AG10803 (cell line): ENCODE data around the gene PUSL1.
A peak's percentile ranks its signal among the peaks of the same experiment; 100 is the strongest.

Experiments used
- DNase-seq: peaks from one replicate; pipeline ENCODE4 v3.0.0; 2010; ENCODE audit warnings: low read depth
- H3K4me3 ChIP-seq: 2 replicates; pipeline ENCODE4 v1.5.1; 2011; ENCODE audit warnings: mild to moderate bottlenecking, low read length, control low read depth
- TF ChIP-seq, protein P1 (sequence below): conservative IDR thresholded peaks from 2 replicates; pipeline ENCODE4 v1.5.1; 2011; ENCODE audit warnings: mild to moderate bottlenecking, low read length, control low read depth, inconsistent platforms

The PUSL1 gene

GRCh38 chr1:1302006-1302430 is 6.4 kb upstream of the PUSL1 start:
- TF ChIP-seq, protein P1, sequence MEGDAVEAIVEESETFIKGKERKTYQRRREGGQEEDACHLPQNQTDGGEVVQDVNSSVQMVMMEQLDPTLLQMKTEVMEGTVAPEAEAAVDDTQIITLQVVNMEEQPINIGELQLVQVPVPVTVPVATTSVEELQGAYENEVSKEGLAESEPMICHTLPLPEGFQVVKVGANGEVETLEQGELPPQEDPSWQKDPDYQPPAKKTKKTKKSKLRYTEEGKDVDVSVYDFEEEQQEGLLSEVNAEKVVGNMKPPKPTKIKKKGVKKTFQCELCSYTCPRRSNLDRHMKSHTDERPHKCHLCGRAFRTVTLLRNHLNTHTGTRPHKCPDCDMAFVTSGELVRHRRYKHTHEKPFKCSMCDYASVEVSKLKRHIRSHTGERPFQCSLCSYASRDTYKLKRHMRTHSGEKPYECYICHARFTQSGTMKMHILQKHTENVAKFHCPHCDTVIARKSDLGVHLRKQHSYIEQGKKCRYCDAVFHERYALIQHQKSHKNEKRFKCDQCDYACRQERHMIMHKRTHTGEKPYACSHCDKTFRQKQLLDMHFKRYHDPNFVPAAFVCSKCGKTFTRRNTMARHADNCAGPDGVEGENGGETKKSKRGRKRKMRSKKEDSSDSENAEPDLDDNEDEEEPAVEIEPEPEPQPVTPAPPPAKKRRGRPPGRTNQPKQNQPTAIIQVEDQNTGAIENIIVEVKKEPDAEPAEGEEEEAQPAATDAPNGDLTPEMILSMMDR = peak; percentile 39
- DNase-seq = no peak
- no peak overlapping the region for H3K4me3 ChIP-seq

- DNase-seq = no peak
- H3K4me3 ChIP-seq = no peak overlapping the region
- TF ChIP-seq, protein P1 = no peak
These were observed 5.4 kb upstream of the PUSL1 start for GRCh38 chr1:1302951-1303509.

GRCh38 chr1:1303736-1304135 is 4.7 kb upstream of the PUSL1 start:
- no peak for DNase-seq
- no peak overlapping the region for H3K4me3 ChIP-seq
- TF ChIP-seq, protein P1 = no peak

DNA sequence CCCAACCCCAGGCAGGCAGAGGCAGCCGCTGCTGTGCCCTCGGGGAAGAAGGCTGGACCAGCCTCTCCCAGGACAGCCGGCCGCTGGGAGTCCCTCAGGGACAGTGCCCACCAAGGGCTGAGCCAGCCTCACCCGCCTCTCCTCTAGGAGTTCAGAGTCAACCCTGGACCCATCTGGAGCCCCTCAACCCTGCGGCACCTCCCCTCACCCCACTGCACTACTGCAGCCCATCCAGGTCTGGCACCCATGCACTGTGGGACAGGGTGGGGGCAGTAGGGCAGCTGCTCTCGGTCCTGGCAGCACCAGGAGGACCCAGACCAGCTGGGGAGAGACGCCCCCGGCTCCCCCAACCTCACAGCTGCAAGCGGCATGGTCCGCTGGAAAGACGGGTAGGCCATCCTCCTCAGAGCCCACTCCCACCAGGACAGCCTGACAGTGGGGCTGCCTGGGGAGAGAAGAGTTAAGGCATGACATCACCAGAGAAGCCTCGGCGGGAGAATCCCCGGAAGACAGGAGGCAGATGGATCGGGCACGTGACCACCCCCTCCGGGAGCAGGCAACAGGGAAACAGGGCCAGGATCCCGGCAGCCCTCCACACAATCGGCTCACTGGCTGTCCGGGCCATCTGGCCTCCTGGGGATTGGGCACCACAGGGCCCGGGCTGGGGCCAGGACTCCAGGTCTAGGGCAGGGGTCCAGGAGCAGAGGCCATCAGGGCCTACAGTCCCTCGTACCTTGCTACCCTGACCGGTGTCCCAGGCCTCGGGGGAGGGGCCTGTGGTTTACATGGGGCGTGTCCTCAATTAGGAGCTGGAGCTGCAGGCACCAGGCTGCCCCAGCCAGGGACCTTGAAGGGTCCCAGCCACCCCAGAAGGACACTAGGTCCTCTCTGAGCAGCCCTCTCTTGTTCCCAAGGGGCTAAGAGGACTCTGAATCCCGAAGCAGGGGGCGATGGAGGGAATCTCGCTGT is 3.8 kb upstream of the PUSL1 start:
- peak overlapping the region; percentile 72 for H3K4me3 ChIP-seq
- TF ChIP-seq, protein P1 = no peak
- DNase-seq = peak; percentile 73

- TF ChIP-seq, protein P1 = peak; percentile 18; the same call in 1 of the 2 replicates
- H3K4me3 ChIP-seq = peak overlapping the region; percentile 72
- DNase-seq = peak; percentile 70
These were observed 2.9 kb upstream of the PUSL1 start for GRCh38 chr1:1305300-1306069.

DNA sequence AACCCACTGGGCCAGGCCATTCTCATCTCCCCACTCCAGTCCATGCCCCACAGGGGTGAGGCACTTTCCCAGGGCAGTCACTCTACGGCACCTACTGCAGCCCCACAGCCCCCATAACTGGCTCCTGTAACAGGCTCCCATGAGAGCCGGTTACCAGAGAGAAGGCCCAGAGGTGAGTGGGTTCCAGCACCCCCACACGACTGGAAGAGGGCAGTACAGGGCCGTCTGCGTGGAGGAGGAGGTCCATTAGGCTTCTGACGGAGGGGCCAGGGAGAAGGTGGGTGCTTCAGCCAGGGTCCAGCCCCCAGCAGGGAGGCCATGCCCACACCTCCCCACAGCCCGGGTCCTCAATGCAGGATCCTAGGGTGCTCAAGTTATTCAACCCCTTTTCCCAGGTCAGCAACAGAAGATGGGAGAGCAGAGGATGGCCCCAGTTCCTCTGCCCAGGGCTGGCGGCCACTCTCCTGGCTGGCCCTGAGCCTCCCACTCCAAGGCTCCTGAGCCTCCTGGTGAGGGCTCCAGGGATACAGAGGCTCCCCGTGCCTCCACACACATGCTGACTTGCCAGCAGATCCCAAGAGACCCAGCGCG is 2.2 kb upstream of the PUSL1 start:
- peak overlapping the region; percentile 72 for H3K4me3 ChIP-seq
- no peak for DNase-seq
- TF ChIP-seq, protein P1 = peak; percentile 44
